H1 (cell line): ENCODE data around the gene TUBA4B. TPM values are rescaled to one million over a fixed set of nuclear protein-coding genes. Genes with fewer than 3 reads are reported as not detected.

Experiments used
- SUZ12 ChIP-seq: fragments of 200-600 bp; sonication (generic); IDR thresholded peaks from 2 replicates; pipeline ENCODE4 v1.6.1; 2012; ENCODE audit warnings: mild to moderate bottlenecking, inconsistent platforms, low read length, moderate library complexity, mixed read lengths
- polyA plus RNA-seq, 7 experiments: library from polyadenylated mRNA; depleted of rRNA in 3 of 7; stranded (reverse) in 5 of 7; unstranded in 2 of 7; fragments of >200 nt in 5 of 7; fragments of 200-250 nt in 2 of 7; gene quantifications; 1 replicate in 5 of 7; 2 replicates in 1 of 7; 4 replicates in 1 of 7; pipeline versions ENCODE4 v1.2.1 to v1.2.3, GENCODE V29; 2011 to 2013; ENCODE audit warnings: missing spikeins in 2 of 7, mixed read lengths in 2 of 7
- total RNA-seq: library from RNA; stranded (reverse); fragmentation: NEBNext Ultra II Directional; extraction: Animal tissue kit (Norgen Biotek cat#: 25700); gene quantifications from 2 replicates; pipeline ENCODE4 v1.2.1, GENCODE V29; 2021

Gene TUBA4B
- total and polyA plus RNA-seq, 2 of the 8 experiments (the other 6 are each of a cell fraction or from before 2014, with no cell fraction given): 0.08 to 0.24 TPM

DNA sequence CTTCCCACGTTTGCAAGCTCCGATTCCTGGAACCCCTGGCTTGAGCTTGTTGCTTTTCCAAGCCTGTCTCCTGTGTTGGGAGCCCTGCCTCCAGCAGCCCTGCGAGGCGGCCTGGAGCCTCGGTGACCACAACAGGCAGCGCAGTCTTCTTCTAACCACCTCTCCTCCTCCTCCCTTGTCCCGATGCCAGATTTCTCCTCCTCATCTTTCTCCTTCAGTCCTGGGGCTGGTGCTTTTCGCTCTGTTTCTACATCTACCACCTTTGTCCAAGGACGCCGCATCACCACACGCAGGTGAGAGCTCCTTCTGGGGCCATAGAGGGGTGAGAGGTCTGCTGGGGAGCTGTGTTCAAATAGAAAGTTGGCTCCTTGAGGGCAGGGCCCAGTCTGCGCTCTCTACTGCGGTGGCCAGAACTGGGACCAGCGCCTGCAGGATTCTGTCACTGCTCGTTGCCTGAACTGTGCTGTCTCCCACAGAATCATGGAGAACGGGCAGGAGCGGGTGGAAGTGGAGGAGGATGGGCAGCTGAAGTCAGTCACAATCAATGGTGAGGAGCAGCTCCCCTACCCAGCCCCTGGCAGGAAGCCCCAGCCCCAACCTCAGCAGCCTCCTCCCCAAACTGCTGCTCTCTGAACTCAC, 30.0 kb downstream of the TUBA4B start (continued):
- no peak for TF ChIP-seq SUZ12
